8988T (cell line): Measurements from ENCODE around the gene MORN1.

Experiments
- DNase-seq: peaks from one replicate; pipeline ENCODE4 v3.0.0; 2011

Gene MORN1

DNA sequence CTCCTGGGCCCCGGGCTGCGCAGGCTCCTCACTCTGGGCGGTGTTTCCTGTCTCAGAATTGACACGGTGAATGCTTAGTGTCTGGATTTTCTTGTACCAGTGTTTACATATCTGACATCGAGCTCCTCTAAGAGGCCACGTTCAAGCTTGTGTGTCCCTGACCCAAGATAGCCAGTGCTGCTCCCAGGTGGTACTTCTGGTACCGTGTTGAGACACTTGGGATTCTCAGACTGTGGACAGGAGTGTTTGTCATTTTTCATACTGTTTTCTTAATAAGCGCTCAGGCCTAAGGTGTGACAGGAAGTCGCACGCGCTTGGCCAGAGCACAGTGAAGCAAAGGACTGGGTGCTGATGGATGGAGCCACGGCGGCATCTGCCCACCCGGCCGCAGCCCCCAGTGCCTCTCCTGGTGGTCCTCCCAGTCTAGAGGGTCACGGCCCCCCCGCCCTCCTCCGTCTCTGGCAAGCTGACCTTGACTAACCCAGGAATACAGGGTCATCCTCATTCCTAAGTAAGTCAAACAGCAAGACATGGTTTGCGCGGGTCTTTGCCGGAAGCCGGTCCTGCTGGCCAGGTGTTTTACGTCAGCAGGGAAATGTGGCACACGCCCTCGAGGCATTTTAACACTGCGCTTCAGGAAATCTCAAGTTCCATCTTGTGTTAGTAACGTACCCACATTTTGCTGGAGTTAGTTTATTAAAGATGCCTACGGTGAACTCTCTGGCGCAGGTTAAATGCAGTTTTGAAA is 13.0 kb upstream of the MORN1 start:
- DNase-seq: no peak

GRCh38 chr1:2403273-2403672 is 11.9 kb upstream of the MORN1 start:
- no peak for DNase-seq

- no peak for DNase-seq
These were observed 11.1 kb upstream of the MORN1 start for GRCh38 chr1:2402420-2402819.

GRCh38 chr1:2400950-2401649 is 9.7 kb upstream of the MORN1 start:
- no peak for DNase-seq

GRCh38 chr1:2400576-2400909 is 9.2 kb upstream of the MORN1 start:
- no peak for DNase-seq

DNA sequence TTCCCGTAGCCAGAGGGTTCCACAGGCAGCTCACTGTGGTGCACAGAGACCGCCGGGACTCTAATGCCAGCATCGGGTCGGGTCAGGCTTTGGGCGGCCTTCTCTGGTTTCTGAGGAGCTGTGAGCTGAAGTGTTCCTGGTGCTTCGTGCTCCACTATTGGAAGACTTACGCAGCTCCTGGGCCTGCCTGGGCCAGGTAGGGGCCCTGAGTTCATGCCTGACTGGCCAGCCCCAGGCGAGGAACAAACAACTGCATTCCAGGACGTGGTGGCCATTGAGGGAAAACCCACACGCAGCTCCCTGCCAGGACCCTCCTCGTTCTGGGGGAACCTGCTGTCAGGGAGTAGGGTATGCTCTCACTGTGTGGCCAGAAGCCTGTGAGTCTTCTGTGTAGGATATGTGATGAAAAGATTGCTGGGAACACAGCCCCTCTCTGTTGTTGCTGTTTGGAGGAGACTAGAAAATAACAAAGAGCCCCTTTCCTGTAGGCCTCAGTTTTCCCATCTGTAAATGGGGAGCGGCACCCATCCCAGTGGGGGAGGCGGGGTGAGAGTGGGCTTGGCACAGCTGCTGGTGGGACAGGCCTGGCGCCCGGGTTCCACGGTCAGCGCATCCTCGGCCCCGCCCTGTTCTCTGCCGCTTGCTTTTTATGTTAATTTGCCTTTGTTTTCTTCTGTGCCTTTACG is 8.7 kb upstream of the MORN1 start:
- no peak for DNase-seq

GRCh38 chr1:2398871-2399270 is 7.5 kb upstream of the MORN1 start:
- DNase-seq: no peak

DNA sequence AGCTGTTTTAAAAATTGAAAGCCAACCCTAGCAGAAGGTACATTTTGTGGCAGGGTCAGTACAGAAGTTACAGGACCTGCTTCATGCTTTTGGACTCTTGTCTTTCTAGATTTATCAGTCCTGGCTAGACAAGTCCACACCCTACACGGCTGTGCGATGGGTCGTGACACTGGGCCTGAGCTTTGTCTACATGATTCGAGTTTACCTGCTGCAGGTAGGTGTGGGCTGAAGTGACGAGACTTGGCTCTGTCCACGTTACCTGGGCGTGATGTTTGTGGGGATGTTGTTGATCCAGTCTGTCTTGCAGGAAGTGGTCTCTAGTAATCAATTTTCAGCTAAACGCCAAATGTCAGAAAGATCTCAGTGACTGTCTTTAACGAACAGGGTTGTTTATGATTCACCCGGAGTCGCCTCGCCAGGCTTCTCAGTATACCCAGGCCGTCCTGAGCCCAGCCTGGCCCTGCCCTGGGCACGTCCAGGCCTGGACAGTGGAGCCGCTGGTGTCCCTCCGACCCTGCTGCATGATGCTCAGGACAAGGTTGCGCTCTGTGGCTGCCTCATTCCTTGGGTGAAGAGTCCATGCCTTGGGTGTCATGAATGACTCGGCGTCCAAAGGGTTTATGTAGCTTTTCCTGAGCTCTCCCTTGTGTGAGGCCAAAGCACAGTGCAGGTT is 5.8 kb upstream of the MORN1 start:
- DNase-seq: no peak

GRCh38 chr1:2396476-2396875 is 5.1 kb upstream of the MORN1 start:
- DNase-seq: no peak

DNA sequence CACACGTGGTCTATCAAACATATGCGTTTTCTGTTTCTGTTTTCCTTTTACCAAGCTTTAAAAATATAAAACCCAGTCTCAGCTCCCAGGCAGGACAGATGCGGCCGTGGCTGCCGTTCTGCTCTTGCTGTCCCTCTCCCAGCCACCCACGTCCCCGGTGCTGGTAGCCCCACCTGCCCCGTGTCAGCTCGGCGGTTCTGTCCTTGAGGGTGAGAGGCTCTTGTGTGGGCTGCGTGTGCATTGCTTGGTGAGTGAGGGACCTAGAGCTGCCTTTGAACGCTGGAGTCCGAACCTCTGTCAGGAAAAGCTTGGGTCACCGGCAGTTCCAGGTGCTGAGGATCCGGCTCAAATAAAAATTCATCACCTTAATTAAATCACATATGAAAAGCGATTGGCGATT is 4.7 kb upstream of the MORN1 start:
- no peak for DNase-seq

DNA sequence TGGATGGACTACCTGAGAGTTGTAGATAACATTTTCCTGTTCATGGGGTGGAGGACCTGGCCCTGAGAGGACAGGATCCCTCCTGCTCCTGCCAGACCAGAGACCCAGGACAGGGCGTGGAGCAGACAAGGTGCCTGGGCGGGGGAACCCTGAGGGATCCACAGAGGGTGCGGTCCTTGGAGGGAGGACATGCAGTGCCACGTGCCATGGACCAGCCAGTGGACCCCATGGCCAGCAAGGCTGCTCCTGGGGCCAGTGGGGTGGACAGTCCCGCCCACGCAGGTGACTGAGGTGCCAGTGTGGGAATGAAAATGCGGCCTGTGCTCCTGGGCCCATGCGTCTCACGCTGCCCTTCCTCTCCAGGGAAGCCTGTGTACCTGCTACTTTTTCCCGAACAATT is 3.9 kb upstream of the MORN1 start:
- no peak for DNase-seq

DNA sequence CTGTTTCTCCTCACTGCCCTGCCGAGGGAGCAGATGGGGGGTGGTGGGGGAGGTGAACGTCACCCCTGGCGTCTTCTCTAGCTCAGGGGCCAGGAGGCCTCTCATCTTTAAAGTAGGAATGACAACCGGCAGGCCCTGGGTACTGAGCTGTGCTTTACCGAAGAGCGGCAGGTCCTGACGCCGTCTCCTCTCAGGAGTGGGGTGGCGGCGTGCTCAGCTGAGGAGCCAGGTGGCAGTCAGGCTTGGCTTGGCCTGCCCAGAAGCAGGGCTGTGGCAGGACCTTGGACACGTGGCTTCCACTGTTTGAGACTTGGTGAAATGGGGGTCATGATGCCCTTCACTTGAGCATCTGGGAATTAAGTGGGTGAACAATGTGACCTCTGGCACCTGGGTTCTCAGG is 3.4 kb upstream of the MORN1 start:
- no peak for DNase-seq

- no peak for DNase-seq
These were observed 2.9 kb upstream of the MORN1 start for GRCh38 chr1:2394220-2394619.

DNA sequence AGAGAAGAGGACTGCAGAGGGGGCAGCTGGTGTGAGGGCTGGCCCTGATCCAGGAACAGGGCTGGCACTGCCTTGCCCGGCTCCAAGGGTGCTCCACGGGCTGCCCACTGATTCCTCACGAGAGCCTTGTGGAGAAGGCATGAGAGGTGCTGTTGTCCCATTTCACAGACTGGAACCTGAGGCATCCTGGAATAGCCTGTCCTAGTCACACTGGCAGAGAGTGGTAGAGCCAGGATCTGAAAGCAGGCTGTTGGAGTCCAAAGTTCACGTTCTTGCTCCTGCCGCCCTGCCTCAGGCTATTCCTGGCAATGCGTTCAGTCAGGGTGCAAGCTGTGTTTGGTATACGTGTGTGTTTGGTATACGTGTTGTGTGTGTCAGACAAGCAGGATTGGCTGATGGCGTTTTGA is 2.1 kb upstream of the MORN1 start:
- DNase-seq: no peak

DNA sequence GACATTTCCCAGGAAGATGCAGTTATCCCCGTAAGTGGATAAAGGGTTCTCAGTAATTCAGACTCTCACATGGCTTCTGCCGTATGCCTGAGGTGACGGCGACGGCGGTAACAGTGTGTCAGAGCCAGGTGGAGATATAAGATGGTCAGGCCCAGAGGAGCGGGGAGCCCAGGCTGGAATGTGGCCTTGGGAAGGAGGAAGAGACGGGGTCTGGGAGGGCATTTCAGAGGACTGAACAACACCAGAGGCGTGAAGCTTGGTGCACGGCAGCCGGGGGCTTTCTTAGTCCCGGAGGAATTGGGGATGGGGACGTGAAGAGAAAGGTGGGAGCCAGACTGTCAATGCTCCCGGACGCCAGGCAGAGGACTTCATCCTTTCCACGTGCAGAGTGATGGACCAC is 1.3 kb upstream of the MORN1 start:
- DNase-seq: no peak

DNA sequence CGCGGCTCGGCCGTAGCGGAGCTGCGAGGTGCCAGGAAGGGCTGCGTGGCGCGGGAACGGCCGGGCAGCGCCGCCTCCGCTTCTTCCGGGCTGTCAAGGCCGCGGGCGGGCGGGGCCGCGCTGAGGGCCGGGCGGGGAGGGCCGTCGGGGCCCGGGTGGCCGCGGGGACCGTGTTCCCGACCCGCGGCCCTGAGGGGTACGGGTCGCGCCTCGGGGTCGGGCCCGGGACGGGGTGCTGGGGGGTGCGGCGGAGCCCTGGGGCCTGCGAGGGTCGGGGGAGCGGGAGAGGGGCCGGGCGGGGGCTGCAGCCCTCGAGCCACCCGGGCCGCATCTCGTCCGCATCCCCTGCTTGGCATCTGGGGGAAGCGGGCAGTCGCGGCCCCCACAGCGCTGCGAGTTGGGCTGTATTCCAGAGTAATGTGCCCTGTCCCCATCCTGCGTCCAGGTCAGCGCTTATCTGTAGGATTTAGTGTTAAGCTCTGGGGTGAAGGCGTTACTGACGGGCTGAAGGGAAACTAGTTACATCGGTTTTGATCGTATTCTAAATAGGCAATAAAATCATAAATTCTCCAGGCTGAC is 666 bp upstream of the MORN1 start:
- DNase-seq: no peak

GRCh38 chr1:2389644-2390043 is 1.7 kb downstream of the MORN1 start:
- DNase-seq: no peak

- no peak for DNase-seq
These were observed 3.1 kb downstream of the MORN1 start for GRCh38 chr1:2388004-2388913.

DNA sequence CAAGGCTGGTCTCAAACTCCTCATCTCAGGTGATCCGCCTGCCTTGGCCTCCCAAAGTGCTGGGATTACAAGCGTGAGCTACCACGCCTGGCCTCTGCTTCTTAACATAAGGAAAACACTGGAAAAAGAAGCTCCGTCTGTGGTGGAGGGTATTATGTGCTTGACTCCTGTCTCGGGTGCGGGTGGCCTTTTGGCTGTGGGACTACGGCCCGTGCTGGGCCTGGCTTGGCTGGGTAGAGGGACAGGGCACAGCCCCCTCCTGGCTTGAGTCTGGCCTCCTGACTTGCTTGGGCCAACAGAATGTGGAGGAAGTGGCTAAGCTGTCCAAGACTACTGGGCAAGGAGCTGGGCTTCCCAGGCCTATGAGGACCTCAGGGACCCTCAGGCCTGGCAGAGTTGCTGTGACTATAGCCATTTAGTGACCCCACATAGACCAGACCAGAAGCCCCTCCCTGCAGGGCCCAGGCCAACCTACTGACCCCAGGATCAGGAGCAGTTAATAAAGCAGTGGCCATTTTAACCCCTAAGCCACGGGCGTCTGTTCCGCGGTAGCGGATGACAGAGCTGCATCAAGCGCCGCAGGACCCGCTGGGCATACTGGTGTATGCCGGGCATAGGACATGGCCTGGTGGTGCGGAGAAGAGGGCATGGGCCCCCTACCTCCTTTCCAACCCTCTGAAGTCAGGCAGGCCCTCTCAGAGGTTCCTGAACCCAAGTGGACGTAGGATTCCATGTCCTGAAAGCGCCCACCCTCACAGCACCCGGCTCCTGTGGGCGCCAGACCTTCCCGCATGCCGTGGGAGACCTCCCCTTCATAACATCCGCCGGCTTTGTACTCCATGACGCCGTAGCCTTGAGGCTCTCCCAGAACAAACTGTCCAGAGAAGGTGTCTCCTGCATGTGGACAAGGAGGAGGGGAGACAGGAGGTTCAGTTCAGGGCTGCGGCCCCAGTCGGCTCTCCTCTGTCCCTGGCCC is 4.4 kb downstream of the MORN1 start:
- no peak for DNase-seq

DNA sequence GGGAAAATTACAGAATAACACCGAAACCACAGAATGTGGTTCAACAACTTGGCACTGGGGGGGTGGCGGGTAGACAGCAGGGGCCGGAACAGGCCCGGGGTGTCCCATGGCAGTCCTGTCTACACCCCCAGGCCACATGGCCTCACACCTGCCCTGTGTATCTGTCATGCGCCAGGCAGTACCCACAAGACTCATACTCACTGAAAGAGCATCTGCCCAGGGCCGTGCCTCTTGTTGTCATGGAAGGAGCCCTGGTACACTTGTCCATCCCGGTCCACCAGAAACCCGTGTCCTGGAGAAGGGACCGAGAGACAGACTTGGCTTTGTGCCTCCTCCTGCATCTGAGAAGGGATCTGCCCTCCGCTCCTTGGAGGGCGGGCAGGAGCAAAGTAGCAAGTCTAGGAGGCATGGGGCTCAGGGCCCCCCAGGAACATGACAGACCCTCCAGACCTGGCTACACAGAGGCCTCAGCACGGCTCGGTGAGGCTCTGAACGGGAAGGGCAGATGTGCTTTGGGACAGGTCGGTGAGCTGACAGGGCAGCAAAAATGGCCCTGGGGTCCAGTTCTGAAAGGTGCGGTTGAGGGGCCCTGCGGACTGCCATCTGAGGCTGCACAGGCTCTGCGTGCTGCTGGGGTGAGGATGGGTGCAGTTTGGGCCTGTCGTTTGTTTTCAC is 5.6 kb downstream of the MORN1 start:
- no peak for DNase-seq
